IMR-90 (cell line): Measurements from ENCODE around the gene ASPG. TPM values are rescaled to one million over a fixed set of nuclear protein-coding genes. Genes with fewer than 3 reads are reported as not detected.

ENCODE experiments used
- ATAC-seq: fragments of 200-7000 bp; cut with Tn5 transposase; 2 replicates; pipeline ENCODE4 v1.9.1; 2020; ENCODE audit warnings: low read depth, mild to moderate bottlenecking, moderate library complexity
- BruUV-seq: library from RNA; stranded (reverse); fragments of 400-500 nt; replicated peaks from 2 replicates; lab custom pipeline; 2021; lab: Mats Ljungman, UMichigan
- CTCF ChIA-PET: fragments of 300-600 bp; formaldehyde crosslinking; extraction: SDS; loops from one replicate; lab custom pipeline; 2021; ENCODE audit warnings: antibody characterized with exemption; lab: Yijun Ruan, JAX
- POLR2A ChIA-PET: fragments of 300-600 bp; sonication (Branson Sonifier 250); formaldehyde crosslinking; loops from one replicate; lab custom pipeline; 2022; ENCODE audit warnings: antibody characterized with exemption; ENCODE audit not compliant: unreplicated experiment; lab: Charles Lee
- DNase-seq: peaks from one replicate; pipeline ENCODE4 v3.0.0; 2013
- H2AFZ ChIP-seq: replicated peaks from 2 replicates; pipeline ENCODE3; 2013; ENCODE audit warnings: low read length, mild to moderate bottlenecking; ENCODE audit not compliant: poor library complexity
- H2AK5ac ChIP-seq: 2 replicates; pipeline ENCODE4 v1.6.1; 2013; ENCODE audit warnings: low read depth, low read length, inconsistent platforms
- H2AK9ac ChIP-seq: replicated peaks from 2 replicates; pipeline ENCODE3; 2013; ENCODE audit warnings: mild to moderate bottlenecking, low read depth, low read length, moderate library complexity; ENCODE audit not compliant: poor library complexity
- H2BK120ac ChIP-seq: 2 replicates; pipeline ENCODE4 v1.6.1; 2013; ENCODE audit warnings: low read depth, low read length, inconsistent platforms
- H2BK15ac ChIP-seq: 3 replicates; pipeline ENCODE4 v1.6.1; 2013; ENCODE audit warnings: low read depth, low read length, inconsistent platforms
- H2BK20ac ChIP-seq: 2 replicates; pipeline ENCODE4 v1.6.1; 2013; ENCODE audit warnings: low read depth, mild to moderate bottlenecking, inconsistent platforms, low read length, moderate library complexity
- H2BK5ac ChIP-seq: 2 replicates; pipeline ENCODE4 v1.6.1; 2013; ENCODE audit warnings: mild to moderate bottlenecking, low read depth, low read length, inconsistent platforms; ENCODE audit not compliant: poor library complexity, severe bottlenecking
- H3K14ac ChIP-seq: replicated peaks from 2 replicates; pipeline ENCODE4 v1.6.1; 2013; ENCODE audit warnings: low read depth, low read length, inconsistent platforms
- H3K18ac ChIP-seq: 2 replicates; pipeline ENCODE4 v1.6.1; 2013; ENCODE audit warnings: low read depth, low read length, control low read depth
- H3K23ac ChIP-seq: 2 replicates; pipeline ENCODE4 v1.6.1; 2013; ENCODE audit warnings: low read depth, low read length, inconsistent platforms
- H3K27ac ChIP-seq: 2 replicates; pipeline ENCODE4 v1.5.1; 2013; ENCODE audit warnings: mild to moderate bottlenecking, control low read depth, low read length; ENCODE audit not compliant: insufficient read depth
- H3K27me3 ChIP-seq: 2 replicates; pipeline ENCODE4 v1.6.1; 2013; ENCODE audit warnings: low read length; ENCODE audit not compliant: control insufficient read depth, insufficient read depth
- H3K36me3 ChIP-seq: 2 replicates; pipeline ENCODE4 v1.6.1; 2013; ENCODE audit warnings: low read length, mixed read lengths; ENCODE audit not compliant: control insufficient read depth, insufficient read depth
- H3K4ac ChIP-seq: 2 replicates; pipeline ENCODE4 v1.6.1; 2013; ENCODE audit warnings: low read depth, low read length, inconsistent platforms
- H3K4me1 ChIP-seq: 2 replicates; pipeline ENCODE4 v1.6.1; 2013; ENCODE audit warnings: low read length, mixed read lengths; ENCODE audit not compliant: control insufficient read depth, insufficient read depth
- H3K4me2 ChIP-seq: 2 replicates; pipeline ENCODE4 v1.6.1; 2013; ENCODE audit warnings: low read depth, mild to moderate bottlenecking, control low read depth, low read length, moderate library complexity
- H3K4me3 ChIP-seq: 2 replicates; pipeline ENCODE4 v1.5.1; 2013; ENCODE audit warnings: low read depth, mild to moderate bottlenecking, control low read depth, low read length, moderate library complexity; ENCODE audit not compliant: insufficient read depth
- H3K56ac ChIP-seq: 2 replicates; pipeline ENCODE4 v1.6.1; 2013; ENCODE audit warnings: low read length, inconsistent platforms; ENCODE audit not compliant: insufficient read depth; ENCODE audit errors: extremely low read depth
- H3K79me1 ChIP-seq, 2 experiments: 2 replicates each; pipeline ENCODE4 v1.6.1; 2013; ENCODE audit warnings: low read length in 2 of 2, inconsistent platforms in 1 of 2, low read depth in 1 of 2
- H3K9ac ChIP-seq: 2 replicates; pipeline ENCODE4 v1.6.1; 2013; ENCODE audit warnings: low read depth, low read length, control low read depth
- H3K9me1 ChIP-seq: 2 replicates; pipeline ENCODE4 v1.6.1; 2013; ENCODE audit warnings: low read length, inconsistent platforms; ENCODE audit not compliant: insufficient read depth
- H3K9me3 ChIP-seq: 2 replicates; pipeline ENCODE4 v1.6.1; 2013; ENCODE audit warnings: low read length; ENCODE audit not compliant: control insufficient read depth, insufficient read depth
- H4K20me1 ChIP-seq: 2 replicates; pipeline ENCODE4 v1.6.1; 2013; ENCODE audit warnings: low read length, inconsistent platforms; ENCODE audit not compliant: insufficient read depth
- H4K5ac ChIP-seq: 2 replicates; pipeline ENCODE4 v1.6.1; 2013; ENCODE audit warnings: mild to moderate bottlenecking, low read depth, low read length, control low read depth
- H4K8ac ChIP-seq, 2 experiments: 2 replicates each; pipeline ENCODE4 v1.6.1; 2013; ENCODE audit warnings: low read depth in 2 of 2, low read length in 2 of 2, control low read depth in 1 of 2, inconsistent platforms in 1 of 2
- H4K91ac ChIP-seq: 2 replicates; pipeline ENCODE4 v1.6.1; 2013; ENCODE audit warnings: low read depth, low read length, inconsistent platforms; ENCODE audit not compliant: insufficient read depth
- CEBPB ChIP-seq: IDR thresholded peaks from 2 replicates; pipeline ENCODE4 v1.6.1; 2012; ENCODE audit warnings: low read depth, low read length, improper control_type of control experiment
- CHD1 ChIP-seq: IDR thresholded peaks from 2 replicates; pipeline ENCODE4 v1.6.1; 2012; ENCODE audit warnings: low read depth, low read length, improper control_type of control experiment
- CTCF ChIP-seq: conservative IDR thresholded peaks from 2 replicates; pipeline ENCODE4 v1.5.1; 2012; ENCODE audit warnings: mild to moderate bottlenecking, low read depth, low read length, improper control_type of control experiment
- FOS ChIP-seq: fragments of 150-350 bp; IDR thresholded peaks from 2 replicates; pipeline ENCODE4 v1.6.1; 2016; ENCODE audit warnings: low read depth, low read length
- MAFK ChIP-seq: IDR thresholded peaks from 2 replicates; pipeline ENCODE4 v1.6.1; 2012; ENCODE audit warnings: low read depth, low read length, improper control_type of control experiment
- MAZ ChIP-seq: IDR thresholded peaks from 2 replicates; pipeline ENCODE4 v1.6.1; 2012; ENCODE audit warnings: low read depth, mild to moderate bottlenecking, low read length, improper control_type of control experiment, moderate library complexity, borderline replicate concordance
- NFE2L2 ChIP-seq: fragments of 150-350 bp; IDR thresholded peaks from 2 replicates; pipeline ENCODE4 v1.6.1; 2016; ENCODE audit warnings: low read depth, mild to moderate bottlenecking, low read length
- POLR2A ChIP-seq: IDR thresholded peaks from 2 replicates; pipeline ENCODE4 v1.6.1; 2012; ENCODE audit warnings: mild to moderate bottlenecking, low read depth, low read length
- RAD21 ChIP-seq: IDR thresholded peaks from 2 replicates; pipeline ENCODE4 v1.6.1; 2012; ENCODE audit warnings: low read length, improper control_type of control experiment
- RCOR1 ChIP-seq: IDR thresholded peaks from 2 replicates; pipeline ENCODE4 v1.6.1; 2012; ENCODE audit warnings: mild to moderate bottlenecking, low read length, improper control_type of control experiment; ENCODE audit not compliant: insufficient replicate concordance
- RFX5 ChIP-seq: IDR thresholded peaks from 2 replicates; pipeline ENCODE4 v1.8.0; 2012; ENCODE audit warnings: low read depth, mild to moderate bottlenecking, low read length, moderate library complexity
- USF2 ChIP-seq: fragments of 150-350 bp; IDR thresholded peaks from 2 replicates; pipeline ENCODE4 v1.6.1; 2017; ENCODE audit warnings: mild to moderate bottlenecking, antibody characterized with exemption, low read length, low read depth
- WGBS, 2 experiments: methylation state at CpG; one replicate each; pipeline versions ENCODE4 v1.1.5 to v1.1.7; 2013; ENCODE audit warnings: missing lambda C conversion rate in 2 of 2; ENCODE audit not compliant: insufficient read length in 1 of 2; ENCODE audit errors: extremely low coverage in 2 of 2; 5-methylcytosine and 5-hydroxymethylcytosine counted together
- dilution Hi-C: fragments of 300-500 bp; cut with HindIII; formaldehyde crosslinking; loops from one replicate; pipeline ENCODE4 v1.14.3; 2018; ENCODE audit warnings: low sequenced_read_pairs; ENCODE audit not compliant: unreplicated experiment
- in situ Hi-C: fragments of 300-500 bp; cut with MboI; formaldehyde crosslinking; loops from 3 replicates; pipeline ENCODE4 v1.14.3; 2019; ENCODE audit warnings: low sequenced_read_pairs, inconsistent platforms, mixed read lengths
- intact Hi-C: fragments of 100-400 bp; cut with micrococcal nuclease; formaldehyde crosslinking; loops from 2 replicates; pipeline ENCODE4 v1.10.0; 2022
- polyA plus RNA-seq, 3 experiments: library from polyadenylated mRNA; depleted of rRNA; stranded (reverse); fragments of >200 nt; gene quantifications; 2 replicates each; pipeline ENCODE4 v1.2.3, GENCODE V29; 2012; ENCODE audit warnings: low replicate concordance in 1 of 3
- total RNA-seq: library from RNA; depleted of rRNA; stranded (reverse); fragments of >200 nt; gene quantifications from 2 replicates; pipeline ENCODE4 v1.2.3, GENCODE V29; 2012

The ASPG gene
- total and polyA plus RNA-seq, 2 of the 4 experiments (the other 2 are of a cell fraction) = not detected

- dilution Hi-C loops (no loop called here), intact Hi-C loops (no loop called here), in situ Hi-C loops (no loop called here)
- no peak overlapping the region for H4K8ac ChIP-seq
- 62% methylated on average over 5 of the region's 24 CpGs; no CpG with 5 or more reads in 1 of the 2 experiments for whole genome bisulfite sequencing, 2 experiments
- no peak overlapping the region for H3K14ac ChIP-seq
- H4K91ac ChIP-seq = no peak overlapping the region
- no peak overlapping the region for H2AK9ac ChIP-seq
- H3K4me2 ChIP-seq = no peak overlapping the region
- H2BK5ac ChIP-seq = no peak overlapping the region
- no peak overlapping the region for H2AK5ac ChIP-seq
- no peak overlapping the region for H4K5ac ChIP-seq
- no peaks in the 10 kb centered on the region for H3K36me3 ChIP-seq
- no peak overlapping the region for H3K27ac ChIP-seq
- no peaks in the 10 kb centered on the region for H3K9me3 ChIP-seq
- TF ChIP-seq CTCF (no peak), RAD21 (no peak), MAFK (no peak), NFE2L2 (no peak), CHD1 (no peak), POLR2A (no peak), FOS (no peak), CEBPB (no peak), RCOR1 (no peak), RFX5 (no peak), MAZ (no peak), USF2 (no peak)
- no peak overlapping the region for H3K4me3 ChIP-seq
- no peak overlapping the region for H3K23ac ChIP-seq
- H3K56ac ChIP-seq = no peak overlapping the region
- H3K27me3 ChIP-seq = no peaks in the 10 kb centered on the region
- ChIA-PET POLR2A (no interaction called here), CTCF (no interaction called here)
- H3K9ac ChIP-seq = no peak overlapping the region
- no peak for DNase-seq
- no peak overlapping the region for H2BK120ac ChIP-seq
- no peak for ATAC-seq
- no peaks in the 10 kb centered on the region for H4K20me1 ChIP-seq
- H3K18ac ChIP-seq = no peak overlapping the region
- H3K9me1 ChIP-seq = no peaks in the 10 kb centered on the region
- H3K79me1 ChIP-seq = no peaks in the 10 kb centered on the region
- H3K4me1 ChIP-seq = no peaks in the 10 kb centered on the region
- H2AFZ ChIP-seq = no peak overlapping the region
- no peak overlapping the region for H3K4ac ChIP-seq
- BruUV-seq = no TSS peak
- no peak overlapping the region for H2BK20ac ChIP-seq
- no peak overlapping the region for H2BK15ac ChIP-seq
Observed at GRCh38 chr14:104109731-104110361, 24.3 kb downstream of the ASPG start.
